Lower leg skin (tissue), 4 donors: ENCODE results near the gene KRTAP11-1. TPM values are rescaled to one million over a fixed set of nuclear protein-coding genes. Genes with fewer than 3 reads are reported as not detected.

Source experiments
- DNase-seq, 2 donors: peaks; one replicate each; pipeline ENCODE4 v3.0.0-alpha.2; 2019; ENCODE audit warnings: low spot score in 2 of 2
- H3K4me3 ChIP-seq: fragments of 200-600 bp; sonication (generic); 2 replicates; pipeline ENCODE4 v1.5.1; 2017; ENCODE audit warnings: mild to moderate bottlenecking, low read depth; ENCODE audit not compliant: poor library complexity, severe bottlenecking
- POLR2A ChIP-seq, 2 donors: fragments of 450-650 bp; IDR thresholded peaks; one replicate each; pipeline ENCODE4 v1.6.1; 2016 to 2017; ENCODE audit warnings: antibody characterized with exemption in 2 of 2, mild to moderate bottlenecking in 1 of 2, moderate library complexity in 1 of 2
- WGBS, 2 donors: methylation state at CpG; one replicate each; pipeline ENCODE4 v1.1.5; 2018; 5-methylcytosine and 5-hydroxymethylcytosine counted together
- intact Hi-C: fragments of 100-400 bp; cut with DNase I; formaldehyde crosslinking; loops from one replicate; pipeline ENCODE4 v1.15.0; 2023; ENCODE audit warnings: low total_unique reads
- total RNA-seq, 4 donors: library from RNA; depleted of rRNA; stranded (reverse); fragments of >200 nt; gene quantifications; one replicate each; pipeline ENCODE4 v1.1.0, GENCODE V29; 2016
- TF ChIP-seq, protein P1 (sequence below), 3 donors: fragments of 450-650 bp; IDR thresholded peaks; one replicate each; pipeline ENCODE4 v1.5.1; 2016; ENCODE audit warnings: antibody characterized with exemption in 3 of 3, mild to moderate bottlenecking in 3 of 3, moderate library complexity in 2 of 3

The KRTAP11-1 gene
- total RNA-seq, 4 donors from 2014 or later: 2.5 to 71.2 (median 3.2) TPM; not detected in 1

DNA sequence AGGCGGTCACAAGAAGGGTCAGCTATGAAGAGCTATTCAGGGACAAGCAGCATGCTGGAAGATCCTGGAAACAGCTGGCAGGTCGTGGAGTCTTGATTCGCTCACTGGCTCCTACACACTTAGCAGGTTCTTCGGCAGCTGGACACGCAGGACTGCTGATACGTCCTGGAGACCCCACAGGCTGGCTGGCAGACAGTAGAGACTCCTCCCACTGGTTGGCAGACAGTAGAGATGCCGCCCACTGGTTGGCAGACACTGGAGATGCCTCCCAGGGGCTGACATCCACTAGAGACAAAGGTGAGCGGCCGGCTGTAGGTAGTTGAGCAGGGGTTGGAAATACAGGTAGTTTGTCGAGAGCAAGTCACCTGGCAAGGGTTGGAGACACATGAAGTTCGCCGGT is 466 bp downstream of the KRTAP11-1 start:
- TF ChIP-seq POLR2A (IDR thresholded peaks at IDR 0.05): no peak
- TF ChIP-seq, protein P1, sequence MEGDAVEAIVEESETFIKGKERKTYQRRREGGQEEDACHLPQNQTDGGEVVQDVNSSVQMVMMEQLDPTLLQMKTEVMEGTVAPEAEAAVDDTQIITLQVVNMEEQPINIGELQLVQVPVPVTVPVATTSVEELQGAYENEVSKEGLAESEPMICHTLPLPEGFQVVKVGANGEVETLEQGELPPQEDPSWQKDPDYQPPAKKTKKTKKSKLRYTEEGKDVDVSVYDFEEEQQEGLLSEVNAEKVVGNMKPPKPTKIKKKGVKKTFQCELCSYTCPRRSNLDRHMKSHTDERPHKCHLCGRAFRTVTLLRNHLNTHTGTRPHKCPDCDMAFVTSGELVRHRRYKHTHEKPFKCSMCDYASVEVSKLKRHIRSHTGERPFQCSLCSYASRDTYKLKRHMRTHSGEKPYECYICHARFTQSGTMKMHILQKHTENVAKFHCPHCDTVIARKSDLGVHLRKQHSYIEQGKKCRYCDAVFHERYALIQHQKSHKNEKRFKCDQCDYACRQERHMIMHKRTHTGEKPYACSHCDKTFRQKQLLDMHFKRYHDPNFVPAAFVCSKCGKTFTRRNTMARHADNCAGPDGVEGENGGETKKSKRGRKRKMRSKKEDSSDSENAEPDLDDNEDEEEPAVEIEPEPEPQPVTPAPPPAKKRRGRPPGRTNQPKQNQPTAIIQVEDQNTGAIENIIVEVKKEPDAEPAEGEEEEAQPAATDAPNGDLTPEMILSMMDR (IDR thresholded peaks at IDR 0.05): no peak
- WGBS, 2 donors: 81 to 85% methylated on average over 12 of the region's 12 CpGs
- no peak for DNase-seq
- intact Hi-C loops: no loop called here
- H3K4me3 ChIP-seq: no peak overlapping the region

DNA sequence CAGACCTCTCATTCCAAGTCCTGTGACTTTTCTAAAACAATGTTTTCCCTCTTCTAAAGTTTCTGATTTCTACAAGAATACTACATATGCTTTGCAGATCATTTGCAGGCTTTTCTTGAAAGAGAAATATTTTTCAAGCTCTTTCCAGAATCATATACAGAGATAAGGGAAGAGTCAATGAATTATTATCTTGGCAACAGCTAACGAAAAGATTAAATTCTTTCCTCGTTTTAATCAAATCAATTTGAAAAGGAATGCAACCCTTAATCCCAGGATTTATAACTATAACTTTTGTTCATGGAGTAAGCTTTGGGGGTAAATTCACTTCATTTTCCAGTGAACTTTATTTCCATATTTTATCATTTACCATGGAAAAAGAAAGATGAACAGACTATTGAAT is 6.9 kb downstream of the KRTAP11-1 start:
- no peak for TF ChIP-seq POLR2A (IDR thresholded peaks at IDR 0.05)
- TF ChIP-seq, protein P1 (IDR thresholded peaks at IDR 0.05): no peak
- 26 to 30% methylated on average over 2 of the region's 2 CpGs for WGBS, 2 donors

DNA sequence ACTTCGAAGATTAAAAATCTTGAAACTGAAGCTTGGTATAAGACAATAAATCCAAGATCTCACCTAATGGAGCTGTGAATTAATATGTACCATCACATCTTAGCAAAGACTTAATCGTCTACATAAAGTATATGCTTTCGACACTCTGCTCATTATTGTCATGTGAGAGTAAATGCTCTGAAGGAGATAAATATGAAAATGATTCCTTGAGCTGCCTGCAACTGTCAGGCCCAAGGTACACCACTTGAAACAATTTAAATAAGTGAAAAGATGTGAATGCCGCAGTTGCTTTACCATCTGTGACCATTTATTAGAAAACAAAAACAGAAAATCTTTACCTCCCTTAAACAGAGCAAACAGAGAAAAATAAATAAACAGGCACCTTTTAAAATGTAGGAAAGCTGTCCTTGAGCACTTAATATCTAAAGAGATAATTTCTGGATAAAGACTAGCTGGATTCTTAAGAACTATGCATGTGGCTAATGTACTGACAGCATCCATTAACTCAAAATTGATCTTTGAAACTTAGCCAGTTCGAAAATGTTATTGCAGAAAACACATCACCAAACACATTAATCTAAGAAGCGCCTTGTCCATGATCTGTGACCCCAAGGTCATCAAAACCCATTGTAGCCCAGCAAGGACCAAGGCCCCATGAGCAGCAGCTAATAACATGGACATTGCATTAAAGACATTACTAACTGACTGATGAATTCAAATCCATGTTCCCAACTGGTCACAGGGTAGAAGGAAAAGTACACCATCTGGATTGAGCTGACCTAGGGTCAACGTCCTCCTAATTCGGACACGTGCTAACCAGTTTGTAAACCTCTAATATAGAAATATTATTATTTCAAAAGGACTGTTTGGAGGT is 33.5 kb downstream of the KRTAP11-1 start:
- no peak for DNase-seq
- intact Hi-C loops: no loop called here
- no peak overlapping the region for H3K4me3 ChIP-seq
- TF ChIP-seq POLR2A (IDR thresholded peaks at IDR 0.05): no peak
- TF ChIP-seq, protein P1 (IDR thresholded peaks at IDR 0.05): no peak
- WGBS, 2 donors: 81 to 86% methylated on average over 9 of the region's 9 CpGs

More for the DNA sequence above, 6.9 kb downstream of the KRTAP11-1 start:
- intact Hi-C loops: no loop called here
- DNase-seq: no peak
- H3K4me3 ChIP-seq: no peak overlapping the region

DNA sequence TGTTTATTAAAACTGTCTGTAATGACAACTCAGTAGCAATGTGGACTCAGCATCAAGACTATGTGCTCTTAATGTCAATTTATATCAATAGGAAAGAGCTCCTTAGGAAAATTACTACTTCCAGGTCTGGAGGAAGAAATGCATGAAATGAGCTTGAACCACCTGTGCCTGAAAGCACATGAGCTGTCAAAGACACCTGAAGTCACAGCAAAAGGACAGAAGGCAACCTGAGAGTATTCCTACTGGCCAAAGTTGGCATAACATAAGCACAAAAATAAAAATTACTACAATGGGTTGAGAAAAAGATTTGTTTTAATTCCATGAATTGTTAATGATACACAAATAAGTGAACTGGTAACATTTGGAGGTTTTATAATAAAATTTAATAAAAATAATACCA is 38.4 kb downstream of the KRTAP11-1 start:
- TF ChIP-seq, protein P1 (IDR thresholded peaks at IDR 0.05): no peak
- no peak for TF ChIP-seq POLR2A (IDR thresholded peaks at IDR 0.05)
- intact Hi-C loops: no loop called here
- DNase-seq: no peak
- H3K4me3 ChIP-seq: no peak overlapping the region

DNA sequence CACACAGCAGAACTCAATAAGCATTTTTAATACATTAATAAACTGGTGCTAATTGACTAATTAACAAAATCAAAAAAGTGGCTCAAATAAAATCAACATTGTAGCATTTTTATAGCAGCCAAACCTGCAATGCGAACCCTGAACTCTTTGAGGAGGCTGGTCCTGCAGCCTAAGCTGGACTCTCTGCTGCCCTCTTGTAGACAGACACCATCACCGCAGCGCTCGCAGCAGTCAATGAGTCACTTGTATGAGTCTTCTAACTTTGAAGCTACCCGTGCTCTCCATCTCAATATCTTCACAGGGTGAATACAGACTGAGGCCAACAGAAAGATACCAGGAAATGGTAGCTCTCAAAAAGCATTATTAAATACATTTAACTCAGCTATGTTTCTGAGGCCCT is 42.1 kb downstream of the KRTAP11-1 start:
- DNase-seq: no peak
- TF ChIP-seq, protein P1 (IDR thresholded peaks at IDR 0.05): no peak
- TF ChIP-seq POLR2A (IDR thresholded peaks at IDR 0.05): no peak
- intact Hi-C loops: no loop called here
- 49% methylated on average over 5 of the region's 5 CpGs for WGBS, 2 donors
- no peak overlapping the region for H3K4me3 ChIP-seq
